ENCODE measurements around the gene ENKUR.

DNA sequence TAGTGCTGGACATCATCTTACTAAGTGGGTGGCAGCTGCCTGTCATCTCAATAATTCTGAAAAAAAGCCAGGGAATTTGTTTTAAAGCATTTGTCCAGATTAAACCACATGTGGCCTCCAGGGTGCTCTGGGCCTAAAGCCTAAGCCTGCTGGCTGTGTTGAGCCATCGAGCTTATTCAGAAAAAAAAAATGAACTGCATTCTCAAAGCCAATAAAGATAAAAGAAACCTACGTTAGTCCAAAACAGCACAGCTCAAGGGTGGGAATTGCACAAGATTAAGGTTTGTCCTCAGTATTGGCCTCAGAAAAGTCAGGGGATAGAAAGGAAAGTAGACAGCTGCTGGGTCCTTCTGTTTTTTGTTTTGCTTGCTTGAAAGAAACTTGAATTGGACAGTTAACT lies 41.0 kb downstream of the ENKUR start:
- TF ChIP-seq EGR1 (IDR thresholded peaks at IDR 0.05; ENCODE audit: low read depth in 2 of 2) (no peak), GABPA (IDR thresholded peaks at IDR 0.05 in 1 of 2, conservative IDR thresholded peaks at IDR 0.05 in 1 of 2) (no peak), TAF1 (conservative IDR thresholded peaks at IDR 0.05) (no peak), SP1 (IDR thresholded peaks at IDR 0.05) (peak; percentile 29), RAD21 (IDR thresholded peaks at IDR 0.05) (peak in 1 of 2 donors; percentile 59), HNF4G (IDR thresholded peaks at IDR 0.05) (no peak), YY1 (IDR thresholded peaks at IDR 0.05) (no peak)
- TF ChIP-seq, protein P1, sequence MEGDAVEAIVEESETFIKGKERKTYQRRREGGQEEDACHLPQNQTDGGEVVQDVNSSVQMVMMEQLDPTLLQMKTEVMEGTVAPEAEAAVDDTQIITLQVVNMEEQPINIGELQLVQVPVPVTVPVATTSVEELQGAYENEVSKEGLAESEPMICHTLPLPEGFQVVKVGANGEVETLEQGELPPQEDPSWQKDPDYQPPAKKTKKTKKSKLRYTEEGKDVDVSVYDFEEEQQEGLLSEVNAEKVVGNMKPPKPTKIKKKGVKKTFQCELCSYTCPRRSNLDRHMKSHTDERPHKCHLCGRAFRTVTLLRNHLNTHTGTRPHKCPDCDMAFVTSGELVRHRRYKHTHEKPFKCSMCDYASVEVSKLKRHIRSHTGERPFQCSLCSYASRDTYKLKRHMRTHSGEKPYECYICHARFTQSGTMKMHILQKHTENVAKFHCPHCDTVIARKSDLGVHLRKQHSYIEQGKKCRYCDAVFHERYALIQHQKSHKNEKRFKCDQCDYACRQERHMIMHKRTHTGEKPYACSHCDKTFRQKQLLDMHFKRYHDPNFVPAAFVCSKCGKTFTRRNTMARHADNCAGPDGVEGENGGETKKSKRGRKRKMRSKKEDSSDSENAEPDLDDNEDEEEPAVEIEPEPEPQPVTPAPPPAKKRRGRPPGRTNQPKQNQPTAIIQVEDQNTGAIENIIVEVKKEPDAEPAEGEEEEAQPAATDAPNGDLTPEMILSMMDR (IDR thresholded peaks at IDR 0.05; ENCODE audit: low read depth, low read length, missing input control) = peak; percentile 4
- TF ChIP-seq, protein P2, sequence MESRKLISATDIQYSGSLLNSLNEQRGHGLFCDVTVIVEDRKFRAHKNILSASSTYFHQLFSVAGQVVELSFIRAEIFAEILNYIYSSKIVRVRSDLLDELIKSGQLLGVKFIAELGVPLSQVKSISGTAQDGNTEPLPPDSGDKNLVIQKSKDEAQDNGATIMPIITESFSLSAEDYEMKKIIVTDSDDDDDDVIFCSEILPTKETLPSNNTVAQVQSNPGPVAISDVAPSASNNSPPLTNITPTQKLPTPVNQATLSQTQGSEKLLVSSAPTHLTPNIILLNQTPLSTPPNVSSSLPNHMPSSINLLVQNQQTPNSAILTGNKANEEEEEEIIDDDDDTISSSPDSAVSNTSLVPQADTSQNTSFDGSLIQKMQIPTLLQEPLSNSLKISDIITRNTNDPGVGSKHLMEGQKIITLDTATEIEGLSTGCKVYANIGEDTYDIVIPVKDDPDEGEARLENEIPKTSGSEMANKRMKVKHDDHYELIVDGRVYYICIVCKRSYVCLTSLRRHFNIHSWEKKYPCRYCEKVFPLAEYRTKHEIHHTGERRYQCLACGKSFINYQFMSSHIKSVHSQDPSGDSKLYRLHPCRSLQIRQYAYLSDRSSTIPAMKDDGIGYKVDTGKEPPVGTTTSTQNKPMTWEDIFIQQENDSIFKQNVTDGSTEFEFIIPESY (IDR thresholded peaks at IDR 0.05) = no peak
- TF ChIP-seq, protein P3, sequence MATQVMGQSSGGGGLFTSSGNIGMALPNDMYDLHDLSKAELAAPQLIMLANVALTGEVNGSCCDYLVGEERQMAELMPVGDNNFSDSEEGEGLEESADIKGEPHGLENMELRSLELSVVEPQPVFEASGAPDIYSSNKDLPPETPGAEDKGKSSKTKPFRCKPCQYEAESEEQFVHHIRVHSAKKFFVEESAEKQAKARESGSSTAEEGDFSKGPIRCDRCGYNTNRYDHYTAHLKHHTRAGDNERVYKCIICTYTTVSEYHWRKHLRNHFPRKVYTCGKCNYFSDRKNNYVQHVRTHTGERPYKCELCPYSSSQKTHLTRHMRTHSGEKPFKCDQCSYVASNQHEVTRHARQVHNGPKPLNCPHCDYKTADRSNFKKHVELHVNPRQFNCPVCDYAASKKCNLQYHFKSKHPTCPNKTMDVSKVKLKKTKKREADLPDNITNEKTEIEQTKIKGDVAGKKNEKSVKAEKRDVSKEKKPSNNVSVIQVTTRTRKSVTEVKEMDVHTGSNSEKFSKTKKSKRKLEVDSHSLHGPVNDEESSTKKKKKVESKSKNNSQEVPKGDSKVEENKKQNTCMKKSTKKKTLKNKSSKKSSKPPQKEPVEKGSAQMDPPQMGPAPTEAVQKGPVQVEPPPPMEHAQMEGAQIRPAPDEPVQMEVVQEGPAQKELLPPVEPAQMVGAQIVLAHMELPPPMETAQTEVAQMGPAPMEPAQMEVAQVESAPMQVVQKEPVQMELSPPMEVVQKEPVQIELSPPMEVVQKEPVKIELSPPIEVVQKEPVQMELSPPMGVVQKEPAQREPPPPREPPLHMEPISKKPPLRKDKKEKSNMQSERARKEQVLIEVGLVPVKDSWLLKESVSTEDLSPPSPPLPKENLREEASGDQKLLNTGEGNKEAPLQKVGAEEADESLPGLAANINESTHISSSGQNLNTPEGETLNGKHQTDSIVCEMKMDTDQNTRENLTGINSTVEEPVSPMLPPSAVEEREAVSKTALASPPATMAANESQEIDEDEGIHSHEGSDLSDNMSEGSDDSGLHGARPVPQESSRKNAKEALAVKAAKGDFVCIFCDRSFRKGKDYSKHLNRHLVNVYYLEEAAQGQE (IDR thresholded peaks at IDR 0.05) = no peak
- TF ChIP-seq, protein P4, sequence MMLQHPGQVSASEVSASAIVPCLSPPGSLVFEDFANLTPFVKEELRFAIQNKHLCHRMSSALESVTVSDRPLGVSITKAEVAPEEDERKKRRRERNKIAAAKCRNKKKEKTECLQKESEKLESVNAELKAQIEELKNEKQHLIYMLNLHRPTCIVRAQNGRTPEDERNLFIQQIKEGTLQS (IDR thresholded peaks at IDR 0.05) = no peak
- TF ChIP-seq, protein P5, sequence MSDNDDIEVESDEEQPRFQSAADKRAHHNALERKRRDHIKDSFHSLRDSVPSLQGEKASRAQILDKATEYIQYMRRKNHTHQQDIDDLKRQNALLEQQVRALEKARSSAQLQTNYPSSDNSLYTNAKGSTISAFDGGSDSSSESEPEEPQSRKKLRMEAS (IDR thresholded peaks at IDR 0.05) = no peak

Data from liver (tissue), 3 donors.